GM21381 (cell line): ENCODE data around the gene MOB3B.
"Not testable (repeated sequence)": the region's sequence is repeated elsewhere in the genome, so short reads cannot be mapped to it uniquely, and the experiment has no call there.

Experiments used
- ATAC-seq: cut with Tn5 transposase; IDR thresholded peaks from one replicate; pipeline ENCODE4 v1.9.1; 2021; ENCODE audit warnings: mild to moderate bottlenecking, moderate library complexity; ENCODE audit not compliant: unreplicated experiment

The MOB3B gene

DNA sequence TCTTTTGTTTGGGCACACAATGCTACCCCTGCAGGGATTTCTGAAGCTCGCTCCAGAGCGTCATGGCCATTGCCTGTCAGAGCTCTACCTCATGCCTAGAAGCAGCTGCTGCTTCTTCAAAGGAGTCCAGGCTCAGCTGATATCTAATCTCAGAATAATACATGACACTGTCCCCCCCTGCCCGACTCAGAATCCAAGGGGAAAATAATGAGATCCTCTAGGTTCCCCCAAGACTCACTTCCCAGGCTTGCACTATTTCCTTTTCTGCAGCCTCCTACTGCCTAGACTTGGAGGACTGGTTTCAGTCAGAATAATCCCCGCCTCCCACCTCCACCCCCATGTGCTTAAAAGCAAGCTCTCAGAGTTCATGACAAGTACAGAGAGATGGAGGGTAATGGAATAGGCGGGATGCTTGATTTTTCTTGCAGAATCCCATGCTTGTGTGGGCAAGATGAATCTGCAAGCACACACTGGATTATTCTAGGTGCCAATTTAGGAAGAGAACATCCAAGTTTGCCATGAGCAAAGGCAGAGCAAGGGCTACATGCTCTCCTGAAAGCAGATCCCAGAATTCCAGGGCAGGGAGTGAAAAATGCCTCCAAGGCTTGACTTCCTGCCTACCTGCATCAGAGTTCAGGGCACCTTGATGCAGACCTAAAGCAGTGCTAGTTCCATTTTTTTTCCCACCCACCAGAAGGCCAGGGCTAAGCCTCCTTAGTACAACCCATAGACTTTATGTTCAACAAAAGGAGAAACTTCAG, 102.9 kb downstream of the MOB3B start:
- no peak for ATAC-seq

DNA sequence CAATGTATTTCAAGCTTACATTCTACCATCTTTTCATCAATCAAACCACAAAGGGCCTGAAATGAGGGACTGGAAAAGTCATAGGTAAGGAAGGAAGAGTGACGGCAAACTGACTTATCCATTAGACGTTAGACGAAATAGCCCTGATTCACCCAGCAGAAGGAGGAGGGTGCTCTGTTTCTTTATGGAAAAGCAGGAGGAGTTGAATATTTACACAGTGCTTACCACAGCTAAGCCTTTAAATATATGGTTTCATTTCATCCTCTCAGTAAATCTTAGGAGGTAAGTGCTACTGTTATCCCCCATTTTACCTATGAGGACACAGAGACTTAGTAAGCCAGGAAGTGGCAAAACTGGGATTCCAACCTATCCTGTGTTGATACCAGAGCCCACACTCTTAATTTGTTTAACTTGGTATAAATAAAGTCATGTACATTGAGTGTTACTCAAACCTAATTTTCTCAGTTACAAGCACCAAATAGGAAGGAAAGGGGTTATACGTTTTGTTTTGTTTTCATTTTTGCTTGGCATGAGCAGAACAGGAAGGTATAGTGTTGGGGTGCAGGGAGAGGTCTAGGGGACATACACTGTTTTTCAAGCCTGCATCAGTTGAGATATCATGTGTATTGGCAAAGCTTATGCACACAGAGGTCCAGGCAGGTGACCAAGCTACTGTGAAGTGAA, 103.6 kb downstream of the MOB3B start:
- no peak for ATAC-seq

DNA sequence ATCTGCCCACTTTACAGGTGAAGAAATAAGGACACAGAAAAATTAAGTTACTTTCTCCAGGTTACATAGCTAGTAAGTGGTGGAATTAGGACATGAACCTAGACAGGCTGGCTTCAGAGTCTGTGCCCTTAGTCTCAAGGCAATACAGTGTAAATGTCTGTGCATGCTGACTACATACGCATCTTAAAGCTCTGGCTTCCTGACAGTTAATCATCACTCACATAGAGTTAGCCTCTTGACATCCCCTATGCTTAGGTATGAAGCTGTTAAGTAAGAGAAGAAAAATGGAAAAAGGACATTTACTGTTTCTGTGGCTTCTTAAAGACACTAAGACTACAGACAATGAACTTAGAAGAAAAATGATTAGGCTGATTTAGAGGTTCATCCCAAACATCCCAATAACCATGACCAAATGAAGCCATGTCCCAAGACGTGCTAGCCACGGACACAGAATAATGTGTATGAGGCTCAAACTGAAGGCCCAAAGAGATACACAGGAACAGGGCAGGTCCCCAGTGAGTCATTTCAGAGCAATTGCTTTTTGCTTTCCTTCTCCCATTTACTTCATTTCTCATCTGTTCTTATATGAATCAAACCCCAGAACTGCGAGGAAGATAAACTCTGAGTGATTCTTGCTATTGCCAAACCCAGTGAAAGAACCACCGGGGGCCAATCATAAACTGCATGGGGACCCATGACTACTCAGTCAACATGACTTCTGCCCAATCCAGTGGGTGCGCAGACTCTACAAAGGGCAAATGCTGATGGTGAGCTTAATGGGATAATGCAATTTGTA, 105.5 kb downstream of the MOB3B start:
- ATAC-seq, result no peak

DNA sequence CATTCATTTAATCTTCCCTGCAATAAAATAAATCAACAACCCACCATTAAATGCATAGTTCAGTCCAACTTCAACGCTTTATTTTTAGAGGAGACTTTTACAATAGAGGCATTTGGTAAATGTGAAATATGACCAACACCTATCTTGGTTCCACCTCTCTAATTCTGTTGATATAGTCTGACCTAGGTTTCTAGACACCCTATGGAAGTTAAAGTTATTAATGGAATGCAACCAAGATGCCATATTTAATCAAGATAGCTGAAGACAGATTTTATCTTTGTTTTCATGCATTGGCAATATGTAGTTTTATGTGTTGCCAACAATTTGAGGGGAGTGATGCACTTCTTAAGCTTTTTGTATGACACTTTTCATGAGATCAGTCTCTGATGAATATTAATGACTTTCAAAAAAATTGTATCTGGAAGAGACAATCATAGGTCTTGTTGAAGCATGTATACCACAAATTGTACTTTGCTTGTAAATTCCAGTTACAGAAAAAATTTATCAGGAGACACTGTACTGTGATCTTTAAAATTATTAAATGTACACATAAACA, 107.3 kb downstream of the MOB3B start:
- ATAC-seq, result no peak

DNA sequence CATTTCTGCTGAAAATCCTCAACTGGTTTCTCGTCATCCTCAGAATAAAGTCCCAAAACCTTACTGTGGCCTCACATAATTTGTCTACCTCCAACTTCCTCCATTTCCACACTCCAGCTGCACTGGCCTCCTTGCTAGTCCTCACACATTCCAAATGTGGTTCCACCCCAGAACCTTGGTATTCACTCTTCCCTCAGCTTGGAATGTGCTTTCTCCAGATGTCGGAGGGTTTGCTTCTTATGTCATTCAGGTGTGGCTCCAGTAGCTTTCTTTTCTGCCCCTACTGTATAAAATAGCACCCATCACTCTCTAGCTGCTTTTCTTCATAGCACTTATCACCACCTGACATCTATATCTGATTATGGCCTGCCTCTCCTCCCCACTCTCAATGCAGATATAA, 108.0 kb downstream of the MOB3B start:
- no peak for ATAC-seq

DNA sequence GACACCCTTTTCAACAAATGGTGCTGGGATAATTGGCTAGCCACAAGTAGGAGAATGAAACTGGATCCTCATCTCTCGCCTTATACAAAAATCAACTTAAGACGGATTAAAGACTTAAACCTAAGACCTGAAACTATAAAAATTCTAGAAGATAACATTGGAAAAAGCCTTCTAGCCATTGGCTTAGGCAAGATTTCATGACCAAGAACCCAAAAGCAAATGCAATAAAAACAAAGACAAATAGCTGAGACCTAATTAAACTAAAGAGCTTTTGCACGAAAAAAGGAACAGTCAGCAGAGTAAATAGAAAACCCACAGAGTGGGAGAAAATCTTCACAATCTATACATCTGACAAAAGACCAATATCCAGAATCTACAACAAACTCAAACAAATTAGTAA, 110.1 kb downstream of the MOB3B start:
- not testable (repeated sequence) for ATAC-seq

DNA sequence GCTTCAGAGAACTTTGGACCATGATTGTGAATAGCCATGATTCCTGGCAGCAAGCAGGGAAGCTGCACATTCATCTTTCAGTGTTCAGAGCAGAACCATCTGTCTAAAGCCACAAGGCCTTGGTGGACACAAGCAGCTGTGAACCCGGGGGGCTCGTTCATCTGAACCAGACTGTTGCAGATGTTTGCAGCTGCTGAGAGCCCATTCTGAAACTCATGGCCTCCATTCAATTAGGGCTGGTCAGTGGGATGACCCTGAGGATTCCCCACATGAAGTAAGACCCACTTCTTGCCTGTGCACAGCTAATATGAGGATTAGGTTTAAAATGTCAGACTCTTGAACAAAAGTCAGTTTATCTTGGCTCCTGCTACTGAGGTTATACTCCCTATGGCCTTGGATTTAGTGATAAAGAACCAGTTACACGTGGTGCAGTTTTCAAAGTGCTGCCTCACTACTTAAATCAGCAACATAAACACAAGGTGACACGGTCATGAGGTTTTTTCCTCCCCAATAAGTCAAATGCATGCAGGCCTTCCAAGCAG, 115.3 kb downstream of the MOB3B start:
- no peak for ATAC-seq

DNA sequence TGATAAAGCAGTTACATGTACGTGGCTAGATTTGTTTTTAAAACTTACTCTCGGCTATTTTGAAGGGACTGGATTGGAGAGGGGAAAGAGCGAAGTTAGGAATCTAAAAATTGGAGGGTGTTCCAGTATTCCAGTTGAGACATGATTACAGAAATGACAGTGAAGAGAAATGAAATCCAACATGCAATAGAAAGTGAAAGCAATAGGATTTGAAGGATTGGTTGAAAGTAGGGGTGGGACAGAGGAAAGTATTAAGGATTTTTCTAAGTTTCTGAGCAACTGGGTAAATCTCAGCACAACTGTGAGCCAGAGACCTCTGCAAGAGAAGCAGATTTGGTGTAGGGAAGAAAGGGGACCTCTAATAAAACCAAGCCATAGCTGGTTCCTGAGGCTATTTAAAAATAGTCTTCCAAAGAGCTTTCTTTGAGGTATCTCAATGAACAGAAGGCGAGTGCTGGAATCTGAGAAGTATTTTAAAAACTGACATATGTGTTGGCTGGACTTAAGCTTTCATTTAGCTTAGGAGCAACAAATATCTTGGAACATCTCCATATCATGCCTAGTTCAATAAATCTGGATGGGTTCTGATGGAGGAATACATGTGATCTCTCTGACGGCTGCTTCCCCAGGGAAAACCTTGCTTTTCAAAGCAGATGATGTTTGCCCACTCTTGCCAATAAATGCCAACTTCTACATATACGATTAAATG, 115.9 kb downstream of the MOB3B start:
- no peak for ATAC-seq

DNA sequence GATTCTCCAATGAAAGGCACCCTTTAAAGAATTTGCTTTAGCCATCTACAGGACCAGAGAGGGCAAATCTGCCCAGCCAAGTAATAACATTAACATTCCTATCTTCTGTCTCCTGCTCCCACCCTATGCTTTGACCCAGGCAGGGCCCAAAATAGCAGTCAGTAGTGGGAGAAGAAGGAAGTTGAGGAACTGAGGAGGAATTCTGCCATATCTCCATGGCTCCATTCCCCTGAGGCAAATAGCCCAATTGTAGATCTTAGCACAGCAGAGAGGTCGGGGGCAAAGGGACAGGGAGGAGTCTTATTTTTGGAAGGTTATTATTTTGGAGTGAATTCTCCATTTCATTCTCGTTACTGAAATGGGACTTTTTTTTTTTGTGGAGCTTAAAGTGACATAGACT, 116.7 kb downstream of the MOB3B start:
- ATAC-seq, result no peak

DNA sequence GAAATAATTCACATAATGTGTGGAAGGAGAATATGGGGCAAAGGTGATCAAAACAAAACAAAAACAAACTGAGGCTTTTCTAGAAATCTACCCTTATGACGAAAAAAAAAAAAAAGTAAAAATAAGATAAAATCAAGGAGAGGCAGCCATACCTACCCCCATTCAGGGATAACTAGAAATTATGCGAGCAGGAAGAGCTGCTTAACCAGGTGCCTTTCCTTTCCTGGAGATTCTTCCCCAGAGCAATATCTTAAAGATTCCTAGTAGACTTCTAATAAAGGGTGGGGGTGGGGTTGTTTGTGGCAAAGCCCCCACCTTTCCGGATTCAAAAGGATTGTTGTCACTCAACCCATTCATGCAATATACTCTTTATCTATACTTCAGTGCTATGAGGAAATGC, 117.5 kb downstream of the MOB3B start:
- ATAC-seq, result no peak

DNA sequence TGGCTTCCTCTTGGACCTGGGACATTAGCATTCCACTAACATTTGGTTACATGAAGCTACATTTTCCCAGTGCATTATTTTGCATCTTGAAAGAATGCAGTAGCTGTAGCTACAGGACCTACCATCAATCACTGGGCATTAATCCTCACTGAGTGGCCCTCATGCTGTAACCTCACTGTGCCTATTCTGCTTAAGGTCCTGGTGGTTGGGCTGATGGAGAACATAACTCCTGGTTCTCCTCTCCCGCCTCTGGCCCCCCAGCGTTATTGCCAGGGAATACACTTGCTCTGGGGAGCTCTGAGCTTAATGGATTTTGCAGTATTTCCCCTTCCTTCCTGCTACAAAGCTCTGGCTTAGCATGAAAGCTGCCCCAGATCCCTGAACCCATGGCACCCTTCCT, 121.1 kb downstream of the MOB3B start:
- no peak for ATAC-seq

DNA sequence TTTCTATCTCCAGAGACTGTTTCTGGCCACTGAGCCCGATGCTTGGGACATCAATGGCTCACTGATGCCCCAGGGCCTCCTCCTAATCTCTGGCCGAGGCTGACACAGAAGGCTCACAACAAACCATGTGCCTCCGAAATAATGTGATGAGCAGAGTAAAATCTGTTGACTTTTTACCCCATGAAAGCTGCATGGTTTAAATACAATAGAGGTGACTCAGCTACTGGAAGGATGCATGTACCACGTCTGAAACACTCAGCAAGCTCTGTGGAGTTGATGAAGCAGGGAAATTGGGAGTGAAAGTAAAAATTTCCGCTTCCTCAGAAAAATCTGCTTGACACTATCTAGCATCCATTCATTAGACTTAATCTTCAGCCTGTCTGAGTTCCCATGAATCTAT, 121.6 kb downstream of the MOB3B start:
- no peak for ATAC-seq

DNA sequence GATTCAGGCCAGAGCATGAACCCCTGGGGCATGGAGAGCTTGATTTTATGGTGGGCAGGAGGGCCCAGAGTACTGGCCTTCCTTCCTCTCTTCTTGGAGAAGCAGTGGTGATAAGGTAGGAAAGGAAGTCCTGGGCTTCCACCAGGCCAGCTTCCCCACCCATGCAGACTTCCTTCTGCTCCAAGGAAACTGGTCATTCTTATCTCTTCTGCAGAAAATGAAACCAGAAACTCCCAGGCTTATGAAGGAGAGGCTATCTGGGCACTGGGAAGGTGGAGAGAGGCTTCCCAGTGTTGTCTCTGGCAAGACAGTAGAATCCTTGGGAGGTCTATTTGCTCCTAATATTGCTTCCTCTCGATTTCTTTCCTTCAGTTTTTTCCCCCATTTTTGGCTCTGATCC, 122.1 kb downstream of the MOB3B start:
- ATAC-seq, result no peak

DNA sequence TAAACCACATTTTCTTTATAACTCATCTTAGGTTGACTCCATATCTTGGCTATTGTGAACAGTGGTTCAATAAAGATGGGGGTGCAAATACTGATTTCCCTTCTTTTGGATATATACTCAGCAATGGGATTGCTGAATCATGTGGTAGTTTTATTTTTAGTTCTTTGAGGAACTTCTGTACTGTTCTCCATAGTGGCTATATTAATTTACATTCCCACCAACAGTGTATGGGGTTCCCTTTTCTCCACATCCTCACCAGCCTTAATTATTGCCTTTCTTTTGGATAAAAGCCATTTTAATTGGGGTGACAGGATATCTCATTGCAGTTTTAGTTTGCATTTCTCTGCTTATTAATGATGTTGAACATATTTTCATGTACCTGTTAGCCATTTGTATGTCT, 125.0 kb downstream of the MOB3B start:
- no peak for ATAC-seq

DNA sequence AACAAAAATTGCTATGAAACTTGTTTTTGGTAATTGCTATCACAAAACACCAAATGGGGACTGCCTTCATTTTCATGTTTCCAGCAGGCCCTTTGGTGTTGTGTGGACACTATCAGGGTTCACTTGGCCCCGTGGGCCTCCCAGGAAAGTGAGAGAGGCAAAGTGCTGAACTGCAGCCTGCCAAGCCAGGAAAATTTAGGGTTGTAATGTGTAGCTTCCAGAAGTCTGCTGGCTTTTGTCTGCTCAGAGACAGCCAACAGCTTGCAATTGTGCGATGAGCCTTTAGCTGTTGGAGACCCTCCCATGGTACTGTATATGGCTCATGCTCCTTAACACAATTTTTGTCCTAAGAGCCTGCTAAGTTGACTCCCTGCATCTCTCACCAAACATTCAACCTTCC, 127.0 kb downstream of the MOB3B start:
- ATAC-seq, result no peak

DNA sequence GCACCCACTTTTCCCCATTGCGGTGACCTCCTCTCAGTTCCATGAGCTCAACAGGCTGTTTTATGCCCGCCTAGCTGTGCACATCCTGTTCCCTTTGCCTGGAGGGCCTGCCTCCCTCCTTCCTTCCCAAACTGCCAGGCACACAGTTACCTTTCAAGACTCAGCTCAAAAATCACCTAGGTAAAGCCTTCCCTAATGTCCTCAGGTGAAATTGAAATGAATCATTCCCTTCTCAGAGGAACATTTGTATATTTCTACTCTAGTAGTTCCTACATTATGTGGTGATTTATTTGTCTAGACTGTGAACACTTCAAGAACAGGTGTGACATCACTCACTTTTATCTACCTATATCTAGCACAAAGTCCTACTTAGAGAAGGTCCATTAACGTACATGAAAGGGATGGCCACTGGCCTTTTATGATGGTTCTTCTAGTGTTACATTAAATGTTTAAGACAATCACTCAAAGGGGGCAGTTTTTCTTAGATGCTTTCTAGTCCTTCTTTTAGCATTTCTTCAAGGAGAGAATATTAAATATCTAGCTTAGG, 129.2 kb downstream of the MOB3B start:
- no peak for ATAC-seq

DNA sequence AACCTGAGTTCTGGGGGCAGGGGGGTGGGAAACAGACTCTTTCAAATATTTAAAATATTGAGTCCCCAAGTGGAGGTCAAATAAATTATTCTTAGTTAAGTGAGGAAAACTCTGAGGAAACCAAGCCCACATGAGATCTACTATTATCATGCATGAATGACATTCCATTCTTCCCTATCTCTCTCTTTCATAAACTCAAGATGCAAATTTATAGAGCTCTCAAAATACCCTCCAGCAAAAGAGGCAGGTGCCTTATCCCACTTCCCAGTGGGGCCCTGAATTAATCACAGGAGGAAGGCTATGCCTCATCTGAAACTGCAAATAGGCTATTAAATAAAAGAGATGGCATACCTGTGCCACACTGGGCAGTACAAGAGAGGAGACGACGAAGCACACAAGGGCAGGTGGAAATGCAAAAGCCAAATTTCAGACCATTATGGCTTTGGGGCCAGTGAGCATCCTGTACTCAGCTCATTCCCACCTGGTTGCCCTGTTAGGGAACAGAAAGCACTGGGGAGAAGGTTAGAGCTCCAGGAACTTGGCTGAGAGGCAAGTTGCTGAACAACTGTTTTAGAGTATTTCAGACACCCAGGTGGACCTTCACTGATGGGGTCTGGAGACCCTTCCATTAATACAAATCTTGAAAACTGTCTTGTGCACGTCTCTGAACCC, 130.5 kb downstream of the MOB3B start:
- ATAC-seq, result no peak

DNA sequence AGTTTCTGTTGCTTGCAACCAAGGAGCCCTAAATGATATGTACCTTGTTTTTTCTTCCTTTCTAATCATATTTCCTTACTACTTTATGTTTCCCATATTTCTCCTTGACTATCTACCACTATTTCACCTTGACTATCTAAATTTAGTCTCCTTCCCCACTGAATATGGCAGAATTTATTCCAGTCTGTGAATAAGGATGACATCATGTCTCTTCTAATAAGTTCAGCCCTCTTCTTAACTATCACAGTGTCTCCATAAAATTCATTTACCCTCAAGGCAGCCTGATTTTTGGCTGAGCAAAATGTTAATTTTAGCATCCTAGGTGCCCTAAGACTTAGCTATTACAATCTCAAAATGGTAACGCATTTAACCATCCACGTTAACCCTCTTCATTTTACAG, 133.1 kb downstream of the MOB3B start:
- no peak for ATAC-seq

DNA sequence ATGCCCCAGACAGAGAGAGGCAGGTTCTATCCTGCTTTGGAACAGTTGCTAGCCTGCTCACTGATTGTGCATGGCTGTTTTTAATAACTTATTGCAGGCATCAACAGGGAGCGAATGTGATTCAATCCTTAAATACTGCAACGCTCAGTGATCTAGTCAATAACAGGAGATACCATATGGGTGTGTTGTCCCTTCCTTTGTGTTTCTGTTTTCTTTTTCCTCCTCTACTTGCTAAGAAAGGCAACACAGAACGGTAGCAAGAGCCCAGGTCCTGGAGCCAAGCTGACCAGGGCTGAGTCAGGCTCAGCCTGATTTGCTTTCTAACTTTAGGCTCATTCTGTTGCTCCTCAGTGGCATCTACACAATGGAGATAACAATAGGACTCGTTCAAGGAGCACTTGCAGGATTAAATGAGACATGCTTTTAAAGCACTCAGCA, 134.1 kb downstream of the MOB3B start:
- ATAC-seq, result no peak

DNA sequence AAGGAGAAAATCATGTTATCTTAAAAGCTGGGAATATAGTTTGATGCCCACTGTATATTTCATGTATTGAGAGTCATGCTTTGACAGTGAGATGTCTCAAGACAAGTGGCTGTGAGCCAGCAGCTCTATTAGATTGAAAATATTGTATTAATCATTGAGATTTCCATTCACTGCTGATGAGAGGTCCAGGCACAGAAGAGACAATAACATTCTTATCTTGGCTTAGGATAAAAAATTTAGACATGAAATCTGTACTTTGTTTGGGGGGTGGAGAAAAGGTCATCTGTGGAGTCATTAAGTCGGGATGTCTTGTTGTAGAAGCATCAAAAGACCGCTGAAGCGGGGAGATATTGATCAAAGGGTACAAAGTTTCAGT, 134.8 kb downstream of the MOB3B start:
- ATAC-seq, result no peak
